H9 (cell line): ENCODE data around the gene MKNK2. TPM values are rescaled to one million over a fixed set of nuclear protein-coding genes. Genes with fewer than 3 reads are reported as not detected.
A peak's percentile ranks its signal among the peaks of the same experiment; 100 is the strongest.

Experiments used
- DNase-seq: peaks from one replicate; pipeline ENCODE4 v3.0.0-alpha.2; 2017
- H2AFZ ChIP-seq: one replicate; pipeline ENCODE4 v1.6.1; 2013; ENCODE audit warnings: mild to moderate bottlenecking, low read length, control low read depth, moderate library complexity
- H2AK5ac ChIP-seq: 2 replicates; pipeline ENCODE4 v1.6.1; 2013; ENCODE audit warnings: low read length, control low read depth, mixed read lengths; ENCODE audit not compliant: insufficient read length
- H2BK120ac ChIP-seq: one replicate; pipeline ENCODE4 v1.6.1; 2013; ENCODE audit warnings: low read depth, mild to moderate bottlenecking, low read length, control low read depth, inconsistent platforms; ENCODE audit not compliant: poor library complexity, severe bottlenecking
- H2BK12ac ChIP-seq: 2 replicates; pipeline ENCODE4 v1.6.1; 2013; ENCODE audit warnings: low read length, control low read depth, mixed read lengths, low read depth; ENCODE audit not compliant: insufficient read length
- H2BK15ac ChIP-seq: 2 replicates; pipeline ENCODE4 v1.6.1; 2013; ENCODE audit warnings: low read depth, low read length, control low read depth
- H2BK20ac ChIP-seq: one replicate; pipeline ENCODE4 v1.6.1; 2013; ENCODE audit warnings: low read depth, mild to moderate bottlenecking, low read length, control low read depth, inconsistent platforms; ENCODE audit not compliant: poor library complexity, severe bottlenecking
- H2BK5ac ChIP-seq: 2 replicates; pipeline ENCODE4 v1.6.1; 2013; ENCODE audit warnings: low read length, control low read depth, mixed read lengths; ENCODE audit not compliant: insufficient read length
- H3K14ac ChIP-seq: 2 replicates; pipeline ENCODE4 v1.6.1; 2013; ENCODE audit warnings: low read length, control low read depth; ENCODE audit not compliant: insufficient read depth
- H3K18ac ChIP-seq: 2 replicates; pipeline ENCODE4 v1.6.1; 2013; ENCODE audit warnings: low read depth, mild to moderate bottlenecking, mixed read lengths, low read length, control low read depth; ENCODE audit not compliant: insufficient read length
- H3K23ac ChIP-seq: 2 replicates; pipeline ENCODE4 v1.6.1; 2013; ENCODE audit warnings: low read length, control low read depth, mixed read lengths, low read depth; ENCODE audit not compliant: insufficient read length
- H3K23me2 ChIP-seq: 2 replicates; pipeline ENCODE4 v1.6.1; 2013; ENCODE audit warnings: low read depth, mild to moderate bottlenecking, mixed read lengths, low read length, control low read depth; ENCODE audit not compliant: insufficient read length, poor library complexity, severe bottlenecking
- H3K27ac ChIP-seq: 2 replicates; pipeline ENCODE4 v1.5.1; 2013; ENCODE audit warnings: low read length, control low read depth, mixed read lengths, low read depth; ENCODE audit not compliant: insufficient read length
- H3K27me3 ChIP-seq: 2 replicates; pipeline ENCODE4 v1.6.1; 2013; ENCODE audit warnings: low read length, control low read depth, inconsistent platforms; ENCODE audit not compliant: insufficient read depth
- H3K4ac ChIP-seq: 2 replicates; pipeline ENCODE4 v1.6.1; 2013; ENCODE audit warnings: low read depth, mild to moderate bottlenecking, control low read depth, inconsistent platforms, low read length, moderate library complexity
- H3K4me1 ChIP-seq: 2 replicates; pipeline ENCODE4 v1.6.1; 2013; ENCODE audit warnings: low read length, control low read depth, inconsistent platforms; ENCODE audit not compliant: insufficient read depth
- H3K4me2 ChIP-seq: 2 replicates; pipeline ENCODE4 v1.6.1; 2013; ENCODE audit warnings: low read length, control low read depth, mixed read lengths; ENCODE audit not compliant: insufficient read length, insufficient read depth
- H3K56ac ChIP-seq: 2 replicates; pipeline ENCODE4 v1.6.1; 2013; ENCODE audit warnings: low read depth, mild to moderate bottlenecking, mixed read lengths, low read length, control low read depth; ENCODE audit not compliant: insufficient read length
- H3K79me1 ChIP-seq: 2 replicates; pipeline ENCODE4 v1.6.1; 2013; ENCODE audit warnings: low read depth, mild to moderate bottlenecking, moderate library complexity, low read length, control low read depth, inconsistent platforms; ENCODE audit not compliant: insufficient read depth, poor library complexity, severe bottlenecking
- H3K79me2 ChIP-seq: 2 replicates; pipeline ENCODE4 v1.6.1; 2013; ENCODE audit warnings: low read length, control low read depth, inconsistent platforms; ENCODE audit not compliant: insufficient read depth
- H3K9ac ChIP-seq: 2 replicates; pipeline ENCODE4 v1.6.1; 2013; ENCODE audit warnings: low read length, control low read depth, mixed read lengths; ENCODE audit not compliant: insufficient read length; ENCODE audit errors: extremely low read depth
- H3K9me3 ChIP-seq: one replicate; pipeline ENCODE4 v1.6.1; 2013; ENCODE audit warnings: low read depth, low read length, inconsistent platforms; ENCODE audit not compliant: control insufficient read depth
- H3T11ph ChIP-seq: one replicate; pipeline ENCODE4 v1.6.1; 2013; ENCODE audit warnings: mild to moderate bottlenecking, low read length, control low read depth, inconsistent platforms
- H4K20me1 ChIP-seq: one replicate; pipeline ENCODE4 v1.6.1; 2013; ENCODE audit not compliant: control insufficient read depth, insufficient read length, insufficient read depth
- H4K5ac ChIP-seq: 2 replicates; pipeline ENCODE4 v1.6.1; 2013; ENCODE audit warnings: low read depth, mild to moderate bottlenecking, mixed read lengths, low read length, control low read depth; ENCODE audit not compliant: insufficient read length
- H4K8ac ChIP-seq: replicated peaks from 2 replicates; pipeline ENCODE4 v1.6.1; 2013; ENCODE audit warnings: low read length, control low read depth, mixed read lengths, low read depth; ENCODE audit not compliant: insufficient read length
- H4K91ac ChIP-seq: 2 replicates; pipeline ENCODE4 v1.6.1; 2013; ENCODE audit warnings: low read depth, mild to moderate bottlenecking, moderate library complexity, mixed read lengths, low read length, control low read depth; ENCODE audit not compliant: insufficient read length
- H3K27ac Mint-ChIP-seq, 3 experiments: 2 replicates in 2 of 3; 3 replicates in 1 of 3; pipeline ENCODE4 v1.8.0; 2020 to 2021; ENCODE audit warnings: mixed read lengths in 3 of 3, mild to moderate bottlenecking in 1 of 3, moderate library complexity in 1 of 3
- H3K27me3 Mint-ChIP-seq: 2 replicates; pipeline ENCODE4 v1.8.0; 2021; ENCODE audit warnings: low read depth, mild to moderate bottlenecking, moderate library complexity, mixed read lengths
- H3K36me3 Mint-ChIP-seq, 3 experiments: 2 replicates in 2 of 3; 3 replicates in 1 of 3; pipeline ENCODE4 v1.8.0; 2020 to 2021; ENCODE audit warnings: low read depth in 3 of 3, mixed read lengths in 3 of 3; ENCODE audit not compliant: insufficient read depth in 1 of 3
- H3K4me1 Mint-ChIP-seq, 2 experiments: 2 replicates each; pipeline ENCODE4 v1.8.0; 2020; ENCODE audit warnings: mixed read lengths in 2 of 2
- H3K4me3 Mint-ChIP-seq, 2 experiments: 2 replicates in 1 of 2; 3 replicates in 1 of 2; pipeline ENCODE4 v1.8.0; 2020 to 2021; ENCODE audit warnings: mild to moderate bottlenecking in 2 of 2, mixed read lengths in 2 of 2, moderate library complexity in 1 of 2
- H3K9me3 Mint-ChIP-seq, 2 experiments: 2 replicates in 1 of 2; 3 replicates in 1 of 2; pipeline ENCODE4 v1.8.0; 2020; ENCODE audit warnings: mild to moderate bottlenecking in 2 of 2, mixed read lengths in 2 of 2, moderate library complexity in 1 of 2
- WGBS: extraction: QIAGEN DNeasy Blood & Tissue Kit; methylation state at CpG from one replicate; pipeline ENCODE4 v1.1.7; 2013; ENCODE audit warnings: missing lambda C conversion rate, low lambda C conversion rate, mixed read lengths; ENCODE audit not compliant: insufficient read length; ENCODE audit errors: extremely low coverage; 5-methylcytosine and 5-hydroxymethylcytosine counted together
- total RNA-seq: library from RNA; stranded (reverse); gene quantifications from 2 replicates; pipeline ENCODE4 v1.2.1, GENCODE V29; 2021
- TF ChIP-seq, protein P1 (sequence below): fragments of 200-600 bp; sonication (generic); conservative IDR thresholded peaks from 3 replicates; pipeline ENCODE4 v1.8.0; 2021; ENCODE audit warnings: antibody characterized with exemption, mild to moderate bottlenecking

MKNK2 gene
- total RNA-seq, 1 experiment from 2014 or later: 153 TPM

DNA sequence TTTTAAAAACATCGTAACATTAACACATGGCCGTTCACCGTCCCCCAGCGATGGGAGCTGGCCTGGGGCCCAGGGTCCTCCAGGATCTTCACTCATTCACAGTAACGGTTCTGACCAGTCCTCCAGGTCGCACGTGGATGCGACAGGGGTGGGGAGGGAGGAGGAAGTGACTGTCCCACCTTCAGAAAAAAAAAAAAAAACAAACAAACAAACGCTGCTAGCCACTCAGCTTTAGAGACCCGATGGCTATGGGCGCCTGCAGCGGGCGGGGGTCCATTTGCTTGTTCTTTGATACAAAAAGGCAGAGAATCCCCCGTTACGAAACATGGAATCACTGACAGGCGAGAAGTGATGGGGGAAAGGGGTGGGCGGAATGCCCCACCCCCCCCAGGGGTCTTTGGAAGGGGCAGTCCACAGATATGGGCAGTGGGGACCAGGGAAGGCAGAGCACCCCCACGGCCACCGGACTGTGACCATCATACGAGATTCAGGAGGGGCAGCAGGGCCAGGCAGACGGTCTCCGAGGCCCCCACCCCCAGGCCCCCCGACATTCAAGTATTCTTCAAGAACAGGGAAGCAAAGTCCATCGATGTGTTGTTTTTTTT, 13.3 kb downstream of the MKNK2 start:
- Histone ChIP-seq H3K23ac (no peak overlapping the region), H4K8ac (no peak overlapping the region), H3K4me1 (no peaks in the 10 kb centered on the region; the same call in 1 of the 2 replicates), H4K5ac (no peak overlapping the region), H3K23me2 (no peaks in the 10 kb centered on the region), H3K9ac (no peak overlapping the region), H3K18ac (no peak overlapping the region), H2AFZ (no peak overlapping the region), H3K4me2 (no peak overlapping the region), H3K79me1 (peaks cover 4% of the 10 kb centered on the region), H3K4ac (no peak overlapping the region), H2BK5ac (no peak overlapping the region), H2BK120ac (no peak overlapping the region), H2AK5ac (no peak overlapping the region), H3K79me2 (no peaks in the 10 kb centered on the region), H3K27me3 (no peaks in the 10 kb centered on the region), H4K91ac (no peak overlapping the region), H3K14ac (no peak overlapping the region), H4K20me1 (peaks cover 2% of the 10 kb centered on the region), H3K27ac (no peak overlapping the region), H2BK12ac (no peak overlapping the region), H3K9me3 (no peaks in the 10 kb centered on the region), H3T11ph (no peak overlapping the region), H2BK20ac (no peak overlapping the region), H2BK15ac (no peak overlapping the region), H3K56ac (no peak overlapping the region)
- peak overlapping the region in 1 of 2 experiments; percentile 51; a peak in 1 of 5 replicates for H3K4me3 Mint-ChIP-seq
- H3K27me3 Mint-ChIP-seq: no peaks in the 10 kb centered on the region; the same call in 1 of the 2 replicates
- peaks cover 6 to 10% of the 10 kb centered on the region in 2 experiments; a peak in 4 of 5 replicates for H3K9me3 Mint-ChIP-seq
- TF ChIP-seq, protein P1, sequence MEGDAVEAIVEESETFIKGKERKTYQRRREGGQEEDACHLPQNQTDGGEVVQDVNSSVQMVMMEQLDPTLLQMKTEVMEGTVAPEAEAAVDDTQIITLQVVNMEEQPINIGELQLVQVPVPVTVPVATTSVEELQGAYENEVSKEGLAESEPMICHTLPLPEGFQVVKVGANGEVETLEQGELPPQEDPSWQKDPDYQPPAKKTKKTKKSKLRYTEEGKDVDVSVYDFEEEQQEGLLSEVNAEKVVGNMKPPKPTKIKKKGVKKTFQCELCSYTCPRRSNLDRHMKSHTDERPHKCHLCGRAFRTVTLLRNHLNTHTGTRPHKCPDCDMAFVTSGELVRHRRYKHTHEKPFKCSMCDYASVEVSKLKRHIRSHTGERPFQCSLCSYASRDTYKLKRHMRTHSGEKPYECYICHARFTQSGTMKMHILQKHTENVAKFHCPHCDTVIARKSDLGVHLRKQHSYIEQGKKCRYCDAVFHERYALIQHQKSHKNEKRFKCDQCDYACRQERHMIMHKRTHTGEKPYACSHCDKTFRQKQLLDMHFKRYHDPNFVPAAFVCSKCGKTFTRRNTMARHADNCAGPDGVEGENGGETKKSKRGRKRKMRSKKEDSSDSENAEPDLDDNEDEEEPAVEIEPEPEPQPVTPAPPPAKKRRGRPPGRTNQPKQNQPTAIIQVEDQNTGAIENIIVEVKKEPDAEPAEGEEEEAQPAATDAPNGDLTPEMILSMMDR: no peak
- H3K4me1 Mint-ChIP-seq: peaks cover 5 to 29% of the 10 kb centered on the region in 2 experiments
- no peak for DNase-seq
- H3K27ac Mint-ChIP-seq: peak overlapping the region in 1 of 3 experiments; percentile 96; a peak in 3 of 7 replicates
- WGBS: no CpG with 5 or more reads among the region's 24 CpGs
- peaks cover 3 to 20% (median 19%) of the 10 kb centered on the region in 3 experiments; a peak in 6 of 7 replicates for H3K36me3 Mint-ChIP-seq
